Measurements from ENCODE around the gene ZHX3.

GRCh38 chr20:41334443-41335421 lies 17.2 kb upstream of the ZHX3 start:
- no peak for TF ChIP-seq CTCF (IDR thresholded peaks at IDR 0.05)
- no peak for TF ChIP-seq POLR2A (IDR thresholded peaks at IDR 0.05)
